NAMALWA (cell line): Measurements from ENCODE around the gene TSR1.

Source experiments
- DNase-seq: peaks from one replicate; pipeline ENCODE4 v3.0.0-alpha.2; 2015; ENCODE audit warnings: low spot score

Gene TSR1

DNA sequence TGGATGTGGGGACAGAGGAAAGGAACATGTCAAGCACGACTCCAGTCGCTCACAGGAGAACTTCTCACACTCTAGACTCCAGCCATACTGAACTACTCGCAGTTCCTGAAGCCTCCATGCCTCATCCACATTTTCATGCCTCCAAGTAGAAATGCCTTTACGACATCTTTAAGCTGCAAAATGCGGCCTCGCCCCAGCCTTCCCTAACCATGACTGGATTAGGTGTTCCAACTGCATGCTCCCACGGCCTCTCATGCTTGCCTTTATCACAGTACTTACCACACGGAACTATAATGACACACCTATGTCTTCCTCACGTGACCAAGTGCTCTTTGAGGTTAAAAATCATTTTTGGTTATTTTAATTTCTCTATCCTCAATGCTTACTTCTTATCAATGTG lies 56.5 kb downstream of the TSR1 start:
- DNase-seq = no peak

DNA sequence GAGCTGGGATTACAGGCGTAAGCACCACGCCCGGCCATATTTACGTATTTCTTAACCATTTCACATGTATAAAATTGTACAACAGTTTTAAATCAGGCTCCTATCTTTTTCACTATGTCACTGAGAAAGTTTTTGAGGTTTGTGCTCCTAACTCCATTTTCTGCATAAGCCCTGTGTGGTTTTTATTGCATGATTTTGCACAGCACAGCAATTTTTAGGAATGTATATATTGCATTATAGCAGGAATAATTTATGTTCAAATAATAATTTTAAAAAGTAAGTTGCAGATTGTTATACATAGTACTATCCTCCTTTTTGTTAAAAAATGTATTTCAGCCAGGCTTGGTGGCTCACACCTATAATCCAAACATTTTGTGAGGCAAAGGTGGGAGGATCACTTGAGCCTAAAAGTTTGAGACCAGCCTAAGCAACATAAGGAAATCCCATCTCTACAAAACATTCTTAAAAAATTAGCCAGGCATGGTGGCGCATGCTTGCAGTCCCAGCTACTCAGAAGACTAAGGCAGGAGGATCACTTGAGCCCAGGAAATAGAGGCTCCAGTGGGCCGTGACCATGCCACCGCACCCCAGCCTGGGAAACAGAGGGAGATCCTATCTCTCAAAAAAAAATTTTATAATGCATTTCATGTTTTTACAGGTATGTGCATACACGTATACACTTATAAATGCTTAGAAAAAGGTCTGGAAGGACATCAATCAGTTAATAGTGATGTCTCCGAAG lies 58.7 kb downstream of the TSR1 start:
- DNase-seq = no peak

DNA sequence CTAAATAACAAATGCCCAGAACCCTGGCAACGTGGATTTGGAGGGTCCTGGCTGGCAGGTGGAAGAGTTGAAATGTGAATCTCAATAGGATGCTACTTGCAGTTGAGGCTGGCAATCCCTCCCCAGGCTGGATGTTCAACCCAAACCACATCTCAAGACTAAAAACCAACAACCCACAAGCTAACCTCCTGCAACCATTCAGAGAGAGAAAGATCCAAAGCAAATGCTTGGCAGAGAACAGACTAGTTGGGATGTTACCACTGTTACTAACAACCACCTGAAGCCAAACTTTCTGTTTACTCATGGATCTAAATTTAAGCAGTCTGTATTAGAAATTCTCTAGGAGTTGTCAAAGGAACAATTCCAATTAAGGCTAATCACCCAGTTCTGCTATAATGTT lies 60.5 kb downstream of the TSR1 start:
- no peak for DNase-seq

DNA sequence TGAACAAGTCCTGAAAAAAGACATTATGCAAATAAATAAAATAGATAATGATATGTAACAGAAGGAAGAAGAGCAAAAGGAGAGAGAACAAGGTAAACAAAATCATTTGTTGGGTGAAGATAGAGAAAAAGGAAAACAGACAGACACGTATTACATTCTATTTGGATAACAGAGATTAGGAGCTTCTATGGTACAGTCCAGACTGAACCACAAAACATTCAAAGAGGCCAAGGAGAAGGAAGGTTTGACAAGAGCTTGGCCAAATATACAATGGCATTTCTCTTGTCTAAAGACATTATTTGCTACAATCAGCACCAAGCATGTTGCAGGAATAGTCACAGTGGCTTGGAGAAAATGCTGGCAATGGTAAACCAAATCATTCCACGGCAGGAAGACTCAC lies 61.8 kb downstream of the TSR1 start:
- no peak for DNase-seq
